H9 (cell line): ENCODE data around the gene TSSK2. TPM values are rescaled to one million over a fixed set of nuclear protein-coding genes. Genes with fewer than 3 reads are reported as not detected.

Experiments
- DNase-seq: peaks from one replicate; pipeline ENCODE4 v3.0.0-alpha.2; 2017
- H2AFZ ChIP-seq: one replicate; pipeline ENCODE4 v1.6.1; 2013; ENCODE audit warnings: mild to moderate bottlenecking, low read length, control low read depth, moderate library complexity
- H2AK5ac ChIP-seq: 2 replicates; pipeline ENCODE4 v1.6.1; 2013; ENCODE audit warnings: low read length, control low read depth, mixed read lengths; ENCODE audit not compliant: insufficient read length
- H2BK120ac ChIP-seq: one replicate; pipeline ENCODE4 v1.6.1; 2013; ENCODE audit warnings: low read depth, mild to moderate bottlenecking, low read length, control low read depth, inconsistent platforms; ENCODE audit not compliant: poor library complexity, severe bottlenecking
- H2BK12ac ChIP-seq: 2 replicates; pipeline ENCODE4 v1.6.1; 2013; ENCODE audit warnings: low read length, control low read depth, mixed read lengths, low read depth; ENCODE audit not compliant: insufficient read length
- H2BK15ac ChIP-seq: 2 replicates; pipeline ENCODE4 v1.6.1; 2013; ENCODE audit warnings: low read depth, low read length, control low read depth
- H2BK20ac ChIP-seq: one replicate; pipeline ENCODE4 v1.6.1; 2013; ENCODE audit warnings: low read depth, mild to moderate bottlenecking, low read length, control low read depth, inconsistent platforms; ENCODE audit not compliant: poor library complexity, severe bottlenecking
- H2BK5ac ChIP-seq: 2 replicates; pipeline ENCODE4 v1.6.1; 2013; ENCODE audit warnings: low read length, control low read depth, mixed read lengths; ENCODE audit not compliant: insufficient read length
- H3K14ac ChIP-seq: 2 replicates; pipeline ENCODE4 v1.6.1; 2013; ENCODE audit warnings: low read length, control low read depth; ENCODE audit not compliant: insufficient read depth
- H3K18ac ChIP-seq: 2 replicates; pipeline ENCODE4 v1.6.1; 2013; ENCODE audit warnings: low read depth, mild to moderate bottlenecking, mixed read lengths, low read length, control low read depth; ENCODE audit not compliant: insufficient read length
- H3K23ac ChIP-seq: 2 replicates; pipeline ENCODE4 v1.6.1; 2013; ENCODE audit warnings: low read length, control low read depth, mixed read lengths, low read depth; ENCODE audit not compliant: insufficient read length
- H3K23me2 ChIP-seq: 2 replicates; pipeline ENCODE4 v1.6.1; 2013; ENCODE audit warnings: low read depth, mild to moderate bottlenecking, mixed read lengths, low read length, control low read depth; ENCODE audit not compliant: insufficient read length, poor library complexity, severe bottlenecking
- H3K27ac ChIP-seq: 2 replicates; pipeline ENCODE4 v1.5.1; 2013; ENCODE audit warnings: low read length, control low read depth, mixed read lengths, low read depth; ENCODE audit not compliant: insufficient read length
- H3K27me3 ChIP-seq: 2 replicates; pipeline ENCODE4 v1.6.1; 2013; ENCODE audit warnings: low read length, control low read depth, inconsistent platforms; ENCODE audit not compliant: insufficient read depth
- H3K4ac ChIP-seq: 2 replicates; pipeline ENCODE4 v1.6.1; 2013; ENCODE audit warnings: low read depth, mild to moderate bottlenecking, control low read depth, inconsistent platforms, low read length, moderate library complexity
- H3K4me1 ChIP-seq: 2 replicates; pipeline ENCODE4 v1.6.1; 2013; ENCODE audit warnings: low read length, control low read depth, inconsistent platforms; ENCODE audit not compliant: insufficient read depth
- H3K4me2 ChIP-seq: 2 replicates; pipeline ENCODE4 v1.6.1; 2013; ENCODE audit warnings: low read length, control low read depth, mixed read lengths; ENCODE audit not compliant: insufficient read length, insufficient read depth
- H3K56ac ChIP-seq: 2 replicates; pipeline ENCODE4 v1.6.1; 2013; ENCODE audit warnings: low read depth, mild to moderate bottlenecking, mixed read lengths, low read length, control low read depth; ENCODE audit not compliant: insufficient read length
- H3K79me1 ChIP-seq: 2 replicates; pipeline ENCODE4 v1.6.1; 2013; ENCODE audit warnings: low read depth, mild to moderate bottlenecking, moderate library complexity, low read length, control low read depth, inconsistent platforms; ENCODE audit not compliant: insufficient read depth, poor library complexity, severe bottlenecking
- H3K79me2 ChIP-seq: 2 replicates; pipeline ENCODE4 v1.6.1; 2013; ENCODE audit warnings: low read length, control low read depth, inconsistent platforms; ENCODE audit not compliant: insufficient read depth
- H3K9ac ChIP-seq: 2 replicates; pipeline ENCODE4 v1.6.1; 2013; ENCODE audit warnings: low read length, control low read depth, mixed read lengths; ENCODE audit not compliant: insufficient read length; ENCODE audit errors: extremely low read depth
- H3K9me3 ChIP-seq: one replicate; pipeline ENCODE4 v1.6.1; 2013; ENCODE audit warnings: low read depth, low read length, inconsistent platforms; ENCODE audit not compliant: control insufficient read depth
- H3T11ph ChIP-seq: one replicate; pipeline ENCODE4 v1.6.1; 2013; ENCODE audit warnings: mild to moderate bottlenecking, low read length, control low read depth, inconsistent platforms
- H4K20me1 ChIP-seq: one replicate; pipeline ENCODE4 v1.6.1; 2013; ENCODE audit not compliant: control insufficient read depth, insufficient read length, insufficient read depth
- H4K5ac ChIP-seq: 2 replicates; pipeline ENCODE4 v1.6.1; 2013; ENCODE audit warnings: low read depth, mild to moderate bottlenecking, mixed read lengths, low read length, control low read depth; ENCODE audit not compliant: insufficient read length
- H4K8ac ChIP-seq: replicated peaks from 2 replicates; pipeline ENCODE4 v1.6.1; 2013; ENCODE audit warnings: low read length, control low read depth, mixed read lengths, low read depth; ENCODE audit not compliant: insufficient read length
- H4K91ac ChIP-seq: 2 replicates; pipeline ENCODE4 v1.6.1; 2013; ENCODE audit warnings: low read depth, mild to moderate bottlenecking, moderate library complexity, mixed read lengths, low read length, control low read depth; ENCODE audit not compliant: insufficient read length
- H3K27ac Mint-ChIP-seq, 3 experiments: 2 replicates in 2 of 3; 3 replicates in 1 of 3; pipeline ENCODE4 v1.8.0; 2020 to 2021; ENCODE audit warnings: mixed read lengths in 3 of 3, mild to moderate bottlenecking in 1 of 3, moderate library complexity in 1 of 3
- H3K27me3 Mint-ChIP-seq: 2 replicates; pipeline ENCODE4 v1.8.0; 2021; ENCODE audit warnings: low read depth, mild to moderate bottlenecking, moderate library complexity, mixed read lengths
- H3K36me3 Mint-ChIP-seq, 3 experiments: 2 replicates in 2 of 3; 3 replicates in 1 of 3; pipeline ENCODE4 v1.8.0; 2020 to 2021; ENCODE audit warnings: low read depth in 3 of 3, mixed read lengths in 3 of 3; ENCODE audit not compliant: insufficient read depth in 1 of 3
- H3K4me1 Mint-ChIP-seq, 2 experiments: 2 replicates each; pipeline ENCODE4 v1.8.0; 2020; ENCODE audit warnings: mixed read lengths in 2 of 2
- H3K4me3 Mint-ChIP-seq, 2 experiments: 2 replicates in 1 of 2; 3 replicates in 1 of 2; pipeline ENCODE4 v1.8.0; 2020 to 2021; ENCODE audit warnings: mild to moderate bottlenecking in 2 of 2, mixed read lengths in 2 of 2, moderate library complexity in 1 of 2
- H3K9me3 Mint-ChIP-seq, 2 experiments: 2 replicates in 1 of 2; 3 replicates in 1 of 2; pipeline ENCODE4 v1.8.0; 2020; ENCODE audit warnings: mild to moderate bottlenecking in 2 of 2, mixed read lengths in 2 of 2, moderate library complexity in 1 of 2
- CTCF ChIP-seq: fragments of 200-600 bp; sonication (generic); conservative IDR thresholded peaks from 3 replicates; pipeline ENCODE4 v1.8.0; 2021; ENCODE audit warnings: antibody characterized with exemption, mild to moderate bottlenecking
- WGBS: extraction: QIAGEN DNeasy Blood & Tissue Kit; methylation state at CpG from one replicate; pipeline ENCODE4 v1.1.7; 2013; ENCODE audit warnings: missing lambda C conversion rate, low lambda C conversion rate, mixed read lengths; ENCODE audit not compliant: insufficient read length; ENCODE audit errors: extremely low coverage; 5-methylcytosine and 5-hydroxymethylcytosine counted together
- total RNA-seq: library from RNA; stranded (reverse); gene quantifications from 2 replicates; pipeline ENCODE4 v1.2.1, GENCODE V29; 2021

The TSSK2 gene
- total RNA-seq, 1 experiment from 2014 or later, result not detected

- no peak overlapping the region for H4K91ac ChIP-seq
- peaks cover 4% of the 10 kb centered on the region; the same call in 1 of the 2 replicates for H3K27me3 ChIP-seq
- H3K27me3 Mint-ChIP-seq, result peaks cover 40% of the 10 kb centered on the region
- H2AFZ ChIP-seq, result no peak overlapping the region
- no peak overlapping the region for H4K5ac ChIP-seq
- H3K23ac ChIP-seq, result no peak overlapping the region
- peak overlapping the region; percentile 40; the same call in 1 of the 2 replicates for H3K14ac ChIP-seq
- peaks cover 0 to 22% (median 15%) of the 10 kb centered on the region in 3 experiments; a peak in 5 of 7 replicates for H3K36me3 Mint-ChIP-seq
- peak overlapping the region; percentile 81 to 97 (median 94); a peak in 6 of 7 replicates for H3K27ac Mint-ChIP-seq
- H3K56ac ChIP-seq, result no peak overlapping the region
- peak overlapping the region; percentile 90 for H3K18ac ChIP-seq
- no CpG with 5 or more reads among the region's 13 CpGs for WGBS
- H3K27ac ChIP-seq, result no peak overlapping the region
- no peak overlapping the region for H4K8ac ChIP-seq
- H2BK120ac ChIP-seq, result no peak overlapping the region
- no peak overlapping the region for H3K4ac ChIP-seq
- H3K4me2 ChIP-seq, result peak overlapping the region; percentile 95
- no peak overlapping the region for H2BK20ac ChIP-seq
- H3K9ac ChIP-seq, result peak overlapping the region; percentile 86
- H3K4me3 Mint-ChIP-seq, result peak overlapping the region; percentile 93 to 95
- no peaks in the 10 kb centered on the region for H3K9me3 ChIP-seq
- no peak overlapping the region for H2BK5ac ChIP-seq
- H2AK5ac ChIP-seq, result no peak overlapping the region
- H3T11ph ChIP-seq, result no peak overlapping the region
- H3K4me1 Mint-ChIP-seq, result peaks cover 46 to 63% of the 10 kb centered on the region in 2 experiments
- no peaks in the 10 kb centered on the region for H3K9me3 Mint-ChIP-seq
- H3K23me2 ChIP-seq, result peaks cover 15% of the 10 kb centered on the region
- peaks cover 2% of the 10 kb centered on the region for H4K20me1 ChIP-seq
- no peak for TF ChIP-seq CTCF
- no peak for DNase-seq
- no peak overlapping the region for H2BK12ac ChIP-seq
- H3K79me1 ChIP-seq, result peaks cover 6% of the 10 kb centered on the region
- H3K79me2 ChIP-seq, result peaks cover 10% of the 10 kb centered on the region; the same call in 1 of the 2 replicates
- peaks cover 3% of the 10 kb centered on the region; the same call in 1 of the 2 replicates for H3K4me1 ChIP-seq
- H2BK15ac ChIP-seq, result no peak overlapping the region
Measured at GRCh38 chr22:19172213-19173046, 41.3 kb downstream of the TSSK2 start.
